OCI-LY3 (cell line): ENCODE results near the gene WDR37.
A peak's percentile ranks its signal among the peaks of the same experiment; 100 is the strongest.

ENCODE experiments used
- H2AFZ ChIP-seq: fragments of 200-600, 300-600 bp; shearing (Covaris generic); 2 replicates; pipeline ENCODE4 v1.6.0; 2014; ENCODE audit warnings: antibody characterized with exemption, low read depth, low read length
- H3K27ac ChIP-seq: fragments of 200-600, 300-600 bp; sonication (generic); 2 replicates; pipeline ENCODE4 v1.5.1; 2014; ENCODE audit warnings: mild to moderate bottlenecking, low read length, moderate library complexity, mixed read lengths
- H3K27me3 ChIP-seq: fragments of 200-600, 300-600 bp; sonication (generic); 2 replicates; pipeline ENCODE4 v1.6.1; 2014; ENCODE audit warnings: low read depth, low read length, mixed read lengths
- H3K36me3 ChIP-seq: fragments of 200-600, 300-600 bp; sonication (generic); replicated peaks from 2 replicates; pipeline ENCODE3; 2014; ENCODE audit warnings: low read depth, low read length, mixed read lengths
- H3K4me1 ChIP-seq: fragments of 300-600, 200-600 bp; sonication (generic); 2 replicates; pipeline ENCODE4 v1.6.1; 2014; ENCODE audit warnings: low read length, mixed read lengths
- H3K4me2 ChIP-seq: fragments of 200-600, 300-600 bp; sonication (generic); 2 replicates; pipeline ENCODE4 v1.6.1; 2014; ENCODE audit warnings: low read length, mixed read lengths
- H3K4me3 ChIP-seq: fragments of 300-600, 200-600 bp; sonication (generic); 2 replicates; pipeline ENCODE4 v1.5.1; 2014; ENCODE audit warnings: antibody characterized with exemption, mild to moderate bottlenecking, low read length, moderate library complexity
- H3K79me2 ChIP-seq: fragments of 300-600, 200-600 bp; shearing (Covaris generic); 2 replicates; pipeline ENCODE4 v1.6.1; 2014; ENCODE audit warnings: mild to moderate bottlenecking, low read length, mixed read lengths
- H3K9ac ChIP-seq: fragments of 300-600, 200-600 bp; shearing (Covaris generic); 2 replicates; pipeline ENCODE4 v1.6.0; 2014; ENCODE audit warnings: mild to moderate bottlenecking, low read length, moderate library complexity
- H3K9me3 ChIP-seq: fragments of 200-600, 300-600 bp; shearing (Covaris generic); 2 replicates; pipeline ENCODE4 v1.6.1; 2014; ENCODE audit warnings: low read length, mixed read lengths; ENCODE audit not compliant: insufficient read depth
- H4K20me1 ChIP-seq: fragments of 200-600, 300-600 bp; sonication (generic); 2 replicates; pipeline ENCODE4 v1.6.1; 2016; ENCODE audit warnings: low read length, mixed read lengths; ENCODE audit not compliant: insufficient read depth
- CTCF ChIP-seq: fragments of 200-600, 300-600 bp; sonication (generic); IDR thresholded peaks from 2 replicates; pipeline ENCODE4 v1.5.1; 2014; ENCODE audit warnings: antibody characterized with exemption, low read length, low read depth
- EZH2phosphoT487 ChIP-seq: fragments of 200-600 bp; shearing (Covaris generic); IDR thresholded peaks from 2 replicates; pipeline ENCODE4 v1.6.1; 2018; ENCODE audit warnings: antibody characterized with exemption, mixed run types, low read depth

The WDR37 gene

GRCh38 chr10:1043532-1043995 lies 12.6 kb upstream of the WDR37 start:
- Histone ChIP-seq H4K20me1 (peaks cover 45% of the 10 kb centered on the region), H3K79me2 (peaks cover 53% of the 10 kb centered on the region), H3K27ac (peak overlapping the region; percentile 81), H3K4me2 (peak overlapping the region; percentile 82), H3K4me3 (peak overlapping the region; percentile 60), H3K27me3 (no peaks in the 10 kb centered on the region), H3K4me1 (peaks cover 37% of the 10 kb centered on the region), H3K9ac (peak overlapping the region; percentile 42), H2AFZ (no peak overlapping the region), H3K36me3 (peaks cover 53% of the 10 kb centered on the region), H3K9me3 (no peaks in the 10 kb centered on the region)
- no peak for TF ChIP-seq CTCF
- no peak for TF ChIP-seq EZH2phosphoT487

DNA sequence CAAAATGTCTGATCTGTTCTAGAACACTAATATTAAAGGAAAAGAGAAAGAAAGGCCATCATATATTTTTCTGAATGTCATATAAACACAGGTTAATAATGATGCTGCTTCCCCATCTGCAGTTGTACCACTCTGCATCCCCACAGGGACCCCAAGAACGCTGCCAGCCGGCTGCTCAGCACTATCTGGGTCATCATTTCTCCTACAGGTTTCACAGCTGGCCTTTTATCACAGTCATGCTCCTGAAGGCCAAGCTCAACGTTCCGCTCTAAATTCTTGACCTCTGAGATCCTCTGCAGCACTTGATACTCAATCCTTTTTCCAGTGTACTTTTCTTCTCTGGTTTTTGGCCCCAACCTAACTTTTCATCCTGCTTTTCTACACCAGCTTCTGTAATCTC lies 12.0 kb upstream of the WDR37 start:
- no peak for TF ChIP-seq EZH2phosphoT487
- no peak for TF ChIP-seq CTCF
- H3K9me3 ChIP-seq: no peaks in the 10 kb centered on the region
- no peak overlapping the region for H2AFZ ChIP-seq
- H3K27ac ChIP-seq: peak overlapping the region; percentile 81
- H3K36me3 ChIP-seq: peaks cover 52% of the 10 kb centered on the region
- H3K9ac ChIP-seq: peak overlapping the region; percentile 39
- no peaks in the 10 kb centered on the region for H3K27me3 ChIP-seq
- H3K4me3 ChIP-seq: peak overlapping the region; percentile 60
- peaks cover 45% of the 10 kb centered on the region for H4K20me1 ChIP-seq
- peaks cover 37% of the 10 kb centered on the region for H3K4me1 ChIP-seq
- peak overlapping the region; percentile 82 for H3K4me2 ChIP-seq
- peaks cover 54% of the 10 kb centered on the region for H3K79me2 ChIP-seq

- Histone ChIP-seq H3K36me3 (peaks cover 49% of the 10 kb centered on the region), H3K4me1 (peaks cover 37% of the 10 kb centered on the region), H3K4me2 (peak overlapping the region; percentile 82), H3K9me3 (no peaks in the 10 kb centered on the region), H4K20me1 (peaks cover 45% of the 10 kb centered on the region), H2AFZ (no peak overlapping the region), H3K4me3 (peak overlapping the region; percentile 60), H3K27me3 (no peaks in the 10 kb centered on the region), H3K9ac (peak overlapping the region; percentile 39; the same call in 1 of the 2 replicates), H3K27ac (peak overlapping the region; percentile 81), H3K79me2 (peaks cover 59% of the 10 kb centered on the region)
- no peak for TF ChIP-seq EZH2phosphoT487
- no peak for TF ChIP-seq CTCF
Measured at GRCh38 chr10:1044964-1045363, 11.2 kb upstream of the WDR37 start.

DNA sequence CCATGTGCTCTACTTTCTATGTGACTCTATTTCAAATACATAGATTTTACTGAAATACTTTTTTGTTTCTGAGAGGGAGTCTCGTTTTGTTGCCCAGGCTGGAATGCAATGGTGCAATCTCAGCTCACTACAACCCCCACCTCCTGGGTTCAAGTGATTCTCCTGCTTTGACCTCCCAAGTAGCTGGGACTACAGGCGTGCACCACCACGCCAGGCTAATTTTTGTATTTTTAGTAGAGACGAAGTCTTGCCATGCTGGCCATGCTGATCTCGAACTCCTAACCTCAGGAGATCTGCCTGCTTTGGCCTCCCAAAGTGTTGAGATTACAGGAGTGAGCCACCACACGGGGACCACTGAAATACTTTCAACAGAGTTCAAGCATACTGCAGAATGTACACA lies 10.8 kb upstream of the WDR37 start:
- Histone ChIP-seq H2AFZ (no peak overlapping the region), H3K9me3 (no peaks in the 10 kb centered on the region), H3K9ac (0 out of 2 replicates have a peak overlapping the region, but pooled peaks have one; percentile 39), H3K79me2 (peaks cover 60% of the 10 kb centered on the region), H3K27me3 (no peaks in the 10 kb centered on the region), H3K27ac (peak overlapping the region; percentile 81), H3K4me1 (peaks cover 37% of the 10 kb centered on the region), H3K4me2 (peak overlapping the region; percentile 82), H4K20me1 (peaks cover 40% of the 10 kb centered on the region), H3K36me3 (peaks cover 44% of the 10 kb centered on the region), H3K4me3 (peak overlapping the region; percentile 60)
- no peak for TF ChIP-seq EZH2phosphoT487
- TF ChIP-seq CTCF: no peak
